ENCODE results near the gene MAFB.
A peak's percentile ranks its signal among the peaks of the same experiment; 100 is the strongest.

The MAFB gene

GRCh38 chr20:40666336-40666735 lies 22.7 kb downstream of the MAFB start:
- H3K27me3 ChIP-seq (replicated peaks; ENCODE audit: control insufficient read depth, insufficient read depth, low read length) = no peaks in the 10 kb centered on the region
- H3K36me3 ChIP-seq (ENCODE audit: control insufficient read depth, insufficient read depth, low read length, severe bottlenecking) = no peaks in the 10 kb centered on the region
- H3K4me3 ChIP-seq (ENCODE audit: low read length) = no peak overlapping the region
- DNase-seq (ENCODE audit: low read depth) = no peak
- H3K4me1 ChIP-seq (ENCODE audit: control insufficient read depth, insufficient read depth, low read length) = no peaks in the 10 kb centered on the region
- H3K9me3 ChIP-seq (ENCODE audit: control insufficient read depth, low read length) = no peaks in the 10 kb centered on the region
- no peak overlapping the region for H3K9ac ChIP-seq (ENCODE audit: low read length)

- Histone ChIP-seq H3K9me3 (ENCODE audit: control insufficient read depth, low read length) (no peaks in the 10 kb centered on the region), H3K27me3 (replicated peaks; ENCODE audit: control insufficient read depth, insufficient read depth, low read length) (no peaks in the 10 kb centered on the region), H3K36me3 (ENCODE audit: control insufficient read depth, insufficient read depth, low read length, severe bottlenecking) (no peaks in the 10 kb centered on the region), H3K9ac (ENCODE audit: low read length) (no peak overlapping the region), H3K4me1 (ENCODE audit: control insufficient read depth, insufficient read depth, low read length) (no peaks in the 10 kb centered on the region), H3K4me3 (ENCODE audit: low read length) (no peak overlapping the region)
- DNase-seq (ENCODE audit: low read depth) = no peak
These were observed 24.1 kb downstream of the MAFB start for GRCh38 chr20:40664891-40665290.

- no peaks in the 10 kb centered on the region for H3K27me3 ChIP-seq (replicated peaks; ENCODE audit: control insufficient read depth, insufficient read depth, low read length)
- no peaks in the 10 kb centered on the region for H3K4me1 ChIP-seq (ENCODE audit: control insufficient read depth, insufficient read depth, low read length)
- no peak for DNase-seq (ENCODE audit: low read depth)
- no peak overlapping the region for H3K9ac ChIP-seq (ENCODE audit: low read length)
- H3K4me3 ChIP-seq (ENCODE audit: low read length) = no peak overlapping the region
- H3K36me3 ChIP-seq (ENCODE audit: control insufficient read depth, insufficient read depth, low read length, severe bottlenecking) = no peaks in the 10 kb centered on the region
- no peaks in the 10 kb centered on the region for H3K9me3 ChIP-seq (ENCODE audit: control insufficient read depth, low read length)
These were observed 24.8 kb downstream of the MAFB start for GRCh38 chr20:40663991-40664880.

- Histone ChIP-seq H3K27me3 (replicated peaks; ENCODE audit: control insufficient read depth, insufficient read depth, low read length) (no peaks in the 10 kb centered on the region), H3K4me1 (ENCODE audit: control insufficient read depth, insufficient read depth, low read length) (peaks cover 2% of the 10 kb centered on the region), H3K4me3 (ENCODE audit: low read length) (no peak overlapping the region), H3K9me3 (ENCODE audit: control insufficient read depth, low read length) (no peaks in the 10 kb centered on the region), H3K36me3 (ENCODE audit: control insufficient read depth, insufficient read depth, low read length, severe bottlenecking) (no peaks in the 10 kb centered on the region), H3K9ac (ENCODE audit: low read length) (no peak overlapping the region)
- DNase-seq (ENCODE audit: low read depth) = no peak
These were observed 25.7 kb downstream of the MAFB start for GRCh38 chr20:40663304-40663790.

DNA sequence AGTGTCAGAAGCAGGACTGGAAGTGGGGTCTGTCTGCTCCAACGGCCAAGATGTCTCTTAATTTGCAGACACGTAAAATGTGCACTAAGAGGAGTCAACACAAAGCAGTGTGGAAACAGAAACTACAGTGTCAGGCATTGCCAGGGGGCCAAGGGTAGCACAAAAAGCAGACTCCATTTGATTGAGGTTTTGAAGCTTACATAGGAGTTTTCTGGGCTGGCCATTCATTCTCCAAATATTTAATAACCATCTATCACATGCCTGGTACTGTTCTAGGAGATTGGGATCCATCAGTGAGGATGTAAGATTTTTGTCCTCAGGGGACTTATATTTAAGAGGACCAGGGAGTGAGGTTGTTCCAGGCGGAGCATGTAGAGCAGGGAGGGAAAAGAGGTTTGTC lies 29.5 kb downstream of the MAFB start:
- peaks cover 26% of the 10 kb centered on the region for H3K4me1 ChIP-seq (ENCODE audit: control insufficient read depth, insufficient read depth, low read length)
- no peaks in the 10 kb centered on the region for H3K27me3 ChIP-seq (replicated peaks; ENCODE audit: control insufficient read depth, insufficient read depth, low read length)
- DNase-seq (ENCODE audit: low read depth) = no peak
- H3K36me3 ChIP-seq (ENCODE audit: control insufficient read depth, insufficient read depth, low read length, severe bottlenecking) = no peaks in the 10 kb centered on the region
- no peak overlapping the region for H3K9ac ChIP-seq (ENCODE audit: low read length)
- no peak overlapping the region for H3K4me3 ChIP-seq (ENCODE audit: low read length)
- H3K9me3 ChIP-seq (ENCODE audit: control insufficient read depth, low read length) = no peaks in the 10 kb centered on the region

DNA sequence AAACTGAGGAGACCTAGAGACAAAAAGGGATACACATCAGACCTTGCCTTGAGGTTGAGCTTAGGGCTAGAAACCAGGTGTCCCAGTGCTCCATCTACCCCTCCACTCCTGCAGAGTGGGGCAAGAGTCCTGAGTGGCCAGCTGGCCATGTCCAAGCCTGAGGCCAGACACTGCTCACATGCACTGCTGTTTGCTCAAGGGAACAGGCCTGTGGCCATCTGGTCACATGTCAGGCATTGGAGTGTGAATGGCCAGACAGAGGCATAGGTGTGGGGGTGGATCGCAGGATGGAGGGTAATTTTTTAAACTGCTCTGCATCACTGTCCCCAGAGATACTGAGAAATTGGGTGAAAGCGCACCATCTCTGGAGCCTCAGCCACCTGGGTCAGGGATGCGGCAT lies 30.5 kb downstream of the MAFB start:
- H3K9me3 ChIP-seq (ENCODE audit: control insufficient read depth, low read length) = no peaks in the 10 kb centered on the region
- peaks cover 29% of the 10 kb centered on the region for H3K4me1 ChIP-seq (ENCODE audit: control insufficient read depth, insufficient read depth, low read length)
- no peak overlapping the region for H3K4me3 ChIP-seq (ENCODE audit: low read length)
- H3K27me3 ChIP-seq (replicated peaks; ENCODE audit: control insufficient read depth, insufficient read depth, low read length) = no peaks in the 10 kb centered on the region
- H3K9ac ChIP-seq (ENCODE audit: low read length) = no peak overlapping the region
- DNase-seq (ENCODE audit: low read depth) = no peak
- no peaks in the 10 kb centered on the region for H3K36me3 ChIP-seq (ENCODE audit: control insufficient read depth, insufficient read depth, low read length, severe bottlenecking)

DNA sequence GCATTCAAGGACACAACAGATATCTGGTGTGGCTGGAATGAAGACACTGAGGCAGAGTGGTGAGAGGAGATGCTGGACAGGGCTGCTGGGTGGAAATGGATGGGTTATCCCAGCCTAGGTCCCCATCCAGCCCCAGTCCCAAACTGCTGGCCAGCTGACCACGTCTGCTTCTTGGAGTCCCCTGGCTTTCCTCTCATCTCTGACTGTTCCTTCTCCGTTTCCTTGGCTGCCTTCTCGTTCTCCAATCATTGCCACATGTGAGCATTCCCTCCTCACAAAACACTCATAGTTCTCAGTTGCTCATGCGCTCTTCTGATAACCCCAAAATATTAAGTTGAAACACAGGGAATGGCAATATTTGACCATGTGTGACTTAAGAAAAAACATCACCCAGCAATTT lies 31.5 kb downstream of the MAFB start:
- Histone ChIP-seq H3K9ac (ENCODE audit: low read length) (no peak overlapping the region), H3K9me3 (ENCODE audit: control insufficient read depth, low read length) (no peaks in the 10 kb centered on the region), H3K4me3 (ENCODE audit: low read length) (no peak overlapping the region), H3K27me3 (replicated peaks; ENCODE audit: control insufficient read depth, insufficient read depth, low read length) (no peaks in the 10 kb centered on the region), H3K4me1 (ENCODE audit: control insufficient read depth, insufficient read depth, low read length) (peaks cover 29% of the 10 kb centered on the region), H3K36me3 (ENCODE audit: control insufficient read depth, insufficient read depth, low read length, severe bottlenecking) (no peaks in the 10 kb centered on the region)
- peak; percentile 11 for DNase-seq (ENCODE audit: low read depth)

DNA sequence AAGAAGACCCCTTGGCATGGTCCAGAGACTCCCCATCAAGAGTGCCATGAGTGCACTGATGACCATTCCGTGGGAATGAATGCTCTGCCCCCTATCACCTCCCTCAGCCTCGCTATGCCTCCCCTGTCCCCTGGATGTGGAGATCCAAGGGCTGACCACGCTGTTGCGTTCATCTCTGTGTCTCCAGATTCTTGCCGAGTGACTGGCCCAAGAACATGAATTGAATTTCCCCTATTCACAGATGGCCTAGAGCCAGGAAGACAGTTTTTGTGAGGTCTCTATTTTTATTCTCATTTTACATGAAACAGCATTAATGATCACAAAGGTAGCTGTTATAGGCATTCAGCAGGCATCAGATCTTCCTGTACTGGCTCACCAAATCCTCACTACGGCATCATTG lies 33.6 kb downstream of the MAFB start:
- H3K9ac ChIP-seq (ENCODE audit: low read length) = no peak overlapping the region
- no peak for DNase-seq (ENCODE audit: low read depth)
- no peaks in the 10 kb centered on the region for H3K27me3 ChIP-seq (replicated peaks; ENCODE audit: control insufficient read depth, insufficient read depth, low read length)
- H3K4me3 ChIP-seq (ENCODE audit: low read length) = no peak overlapping the region
- peaks cover 34% of the 10 kb centered on the region for H3K4me1 ChIP-seq (ENCODE audit: control insufficient read depth, insufficient read depth, low read length)
- no peaks in the 10 kb centered on the region for H3K36me3 ChIP-seq (ENCODE audit: control insufficient read depth, insufficient read depth, low read length, severe bottlenecking)
- no peaks in the 10 kb centered on the region for H3K9me3 ChIP-seq (ENCODE audit: control insufficient read depth, low read length)

DNA sequence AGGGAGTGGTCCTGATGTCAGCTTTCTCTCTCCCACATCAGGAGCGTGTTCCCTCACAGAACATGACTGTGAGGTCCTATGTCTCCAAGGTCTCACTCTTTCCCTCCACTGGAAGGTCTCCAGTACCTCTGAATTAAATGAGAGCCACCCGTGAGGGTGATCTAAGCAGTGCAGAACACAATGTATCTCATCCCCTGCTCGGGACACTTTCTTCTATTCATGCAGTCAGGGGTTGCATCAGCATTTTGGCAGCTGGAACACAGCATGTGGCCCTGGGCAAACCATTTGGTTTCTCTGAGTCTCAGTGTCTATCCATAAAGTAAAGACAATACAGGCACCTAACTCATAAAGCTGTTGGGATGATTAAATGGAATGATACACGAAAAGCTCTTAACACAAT lies 34.2 kb downstream of the MAFB start:
- Histone ChIP-seq H3K36me3 (ENCODE audit: control insufficient read depth, insufficient read depth, low read length, severe bottlenecking) (no peaks in the 10 kb centered on the region), H3K9ac (ENCODE audit: low read length) (no peak overlapping the region), H3K27me3 (replicated peaks; ENCODE audit: control insufficient read depth, insufficient read depth, low read length) (no peaks in the 10 kb centered on the region), H3K4me3 (ENCODE audit: low read length) (no peak overlapping the region), H3K9me3 (ENCODE audit: control insufficient read depth, low read length) (no peaks in the 10 kb centered on the region), H3K4me1 (ENCODE audit: control insufficient read depth, insufficient read depth, low read length) (peaks cover 34% of the 10 kb centered on the region)
- peak; percentile 2 for DNase-seq (ENCODE audit: low read depth)

DNA sequence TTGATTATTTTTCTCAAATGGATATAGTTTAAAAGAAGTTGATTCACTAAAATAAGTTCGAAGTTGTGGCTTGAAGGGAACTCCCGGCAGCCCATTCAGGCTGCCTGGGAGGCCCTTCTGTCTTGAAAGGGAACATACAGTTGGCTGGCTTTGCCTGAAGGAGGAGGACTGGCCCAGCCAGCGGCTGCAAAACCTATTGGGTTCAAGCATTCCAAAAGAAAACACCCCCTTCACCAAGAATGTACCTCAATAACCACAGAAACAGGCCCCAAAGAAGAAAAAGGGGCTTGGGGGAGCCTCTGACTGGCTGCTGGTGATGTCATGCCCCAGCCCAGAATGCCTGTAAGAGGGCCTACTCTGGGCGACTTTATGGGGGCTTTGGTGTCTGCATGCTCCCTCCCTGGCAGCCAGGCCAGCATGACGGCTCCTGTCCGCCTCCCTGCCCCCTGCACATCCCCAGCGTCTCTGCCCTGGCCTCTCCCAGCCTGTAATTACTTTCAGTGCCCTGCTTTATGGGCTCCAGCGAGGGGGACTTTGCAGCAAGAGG lies 36.5 kb downstream of the MAFB start:
- H3K4me3 ChIP-seq (ENCODE audit: low read length) = no peak overlapping the region
- H3K9me3 ChIP-seq (ENCODE audit: control insufficient read depth, low read length) = no peaks in the 10 kb centered on the region
- H3K9ac ChIP-seq (ENCODE audit: low read length) = no peak overlapping the region
- H3K36me3 ChIP-seq (ENCODE audit: control insufficient read depth, insufficient read depth, low read length, severe bottlenecking) = no peaks in the 10 kb centered on the region
- DNase-seq (ENCODE audit: low read depth) = no peak
- peaks cover 25% of the 10 kb centered on the region for H3K4me1 ChIP-seq (ENCODE audit: control insufficient read depth, insufficient read depth, low read length)
- H3K27me3 ChIP-seq (replicated peaks; ENCODE audit: control insufficient read depth, insufficient read depth, low read length) = peaks cover 5% of the 10 kb centered on the region

- DNase-seq (ENCODE audit: low read depth) = peak; percentile 33
- peaks cover 19% of the 10 kb centered on the region for H3K4me1 ChIP-seq (ENCODE audit: control insufficient read depth, insufficient read depth, low read length)
These were observed 37.9 kb downstream of the MAFB start for GRCh38 chr20:40651151-40651550.

More at GRCh38 chr20:40651151-40651550, 37.9 kb downstream of the MAFB start:
- H3K27me3 ChIP-seq (replicated peaks; ENCODE audit: control insufficient read depth, insufficient read depth, low read length) = peaks cover 5% of the 10 kb centered on the region
- H3K4me3 ChIP-seq (ENCODE audit: low read length) = peak overlapping the region; percentile 3
- H3K9ac ChIP-seq (ENCODE audit: low read length) = no peak overlapping the region
- H3K9me3 ChIP-seq (ENCODE audit: control insufficient read depth, low read length) = no peaks in the 10 kb centered on the region
- no peaks in the 10 kb centered on the region for H3K36me3 ChIP-seq (ENCODE audit: control insufficient read depth, insufficient read depth, low read length, severe bottlenecking)

Data from adipocyte (in vitro differentiated cells).